ENCODE data around the gene MYH6.

Gene MYH6

DNA sequence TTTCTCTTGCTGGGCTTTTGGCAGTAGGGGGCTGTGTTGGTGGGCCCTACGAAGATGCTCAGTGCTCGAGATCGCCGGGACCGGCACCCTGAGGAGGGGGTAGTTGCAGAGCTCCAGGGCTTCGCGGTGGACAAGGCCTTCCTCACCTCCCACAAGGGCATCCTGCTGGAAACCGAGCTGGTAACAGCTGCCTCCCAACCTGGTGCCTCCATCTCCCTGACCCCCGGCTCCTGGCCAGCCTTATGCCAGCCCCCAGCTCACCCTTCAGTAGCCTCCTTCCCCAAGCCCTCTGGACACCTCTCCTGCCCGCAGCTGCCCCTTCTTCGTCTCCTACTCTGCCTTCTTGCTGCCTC, 30.9 kb downstream of the MYH6 start:
- Histone ChIP-seq H3K27ac (ENCODE audit: low read depth, low read length, poor library complexity, severe bottlenecking) (no peak overlapping the region), H3K9me3 (ENCODE audit: low read length) (no peaks in the 10 kb centered on the region), H2AFZ (ENCODE audit: low read length) (no peak overlapping the region), H3K9me2 (ENCODE audit: low read depth, low read length) (no peaks in the 10 kb centered on the region), H3K27me3 (ENCODE audit: insufficient read depth, low read length) (peaks cover 3% of the 10 kb centered on the region; the same call in 1 of the 2 replicates), H3K36me3 (ENCODE audit: insufficient read depth, low read length) (no peaks in the 10 kb centered on the region), H3K4me2 (ENCODE audit: low read length) (no peak overlapping the region), H3K4me3 (ENCODE audit: low read depth, low read length, poor library complexity, severe bottlenecking) (no peak overlapping the region), H3K9ac (ENCODE audit: low read length) (no peak overlapping the region), H3F3A (ENCODE audit: insufficient read depth, low read length) (no peaks in the 10 kb centered on the region), H3K79me2 (ENCODE audit: insufficient read depth, low read length) (no peaks in the 10 kb centered on the region), H3K4me1 (ENCODE audit: insufficient read depth, low read length, severe bottlenecking) (no peaks in the 10 kb centered on the region), H4K20me1 (ENCODE audit: insufficient read depth, low read length) (no peaks in the 10 kb centered on the region)
- TF ChIP-seq EZH2 (IDR thresholded peaks at IDR 0.05; ENCODE audit: borderline replicate concordance, low read length): no peak

DNA sequence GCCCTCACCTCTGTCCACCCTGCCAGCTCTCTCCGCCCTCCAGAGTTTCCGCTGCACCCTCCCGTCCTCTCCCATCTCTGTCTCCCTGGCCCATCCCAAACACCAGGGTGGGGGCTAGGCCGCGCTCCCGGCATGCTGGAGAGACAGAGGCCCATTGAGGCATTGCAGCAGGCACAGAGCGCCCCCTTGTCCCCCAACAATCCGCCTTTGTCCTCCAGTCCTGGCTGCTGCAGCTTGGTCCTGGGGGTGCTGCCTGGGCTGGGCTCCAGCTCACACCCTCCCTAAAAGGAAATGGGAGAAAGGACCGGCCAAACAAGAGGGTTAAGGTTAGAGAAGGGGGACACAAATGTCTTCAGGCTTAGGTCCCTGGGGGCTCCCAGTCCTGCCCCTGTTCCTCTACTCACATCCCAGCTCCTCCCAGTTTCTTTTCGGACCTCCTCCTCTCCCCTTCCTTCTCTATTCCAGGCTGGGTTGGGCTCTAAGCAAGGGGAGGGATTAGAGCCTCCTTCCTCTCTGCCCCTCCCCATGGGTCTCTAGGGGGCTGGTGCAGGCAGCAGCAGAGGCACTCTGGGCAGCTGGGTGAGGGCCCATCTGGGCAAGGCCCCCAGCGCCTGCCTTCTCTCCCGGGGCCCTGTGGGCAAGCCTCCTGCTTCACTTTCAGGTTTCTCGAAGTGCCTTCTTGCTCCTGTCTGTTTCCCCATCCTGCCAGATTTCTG, 31.4 kb downstream of the MYH6 start, which contains the start of gene CMTM5:
TSS of gene CMTM5 (plus strand) at position 565 of the 716 bp plus-strand sequence. CDS start 206 bp downstream, outside the sequence.
- H3K9ac ChIP-seq (ENCODE audit: low read length): no peak within 1 kb of the TSS
- no peaks in the 10 kb centered on the region for H3K9me3 ChIP-seq (ENCODE audit: low read length)
- H3F3A ChIP-seq (ENCODE audit: insufficient read depth, low read length): no peaks in the 10 kb centered on the region
- H3K36me3 ChIP-seq (ENCODE audit: insufficient read depth, low read length): no peaks in the 10 kb centered on the region
- H3K27me3 ChIP-seq (ENCODE audit: insufficient read depth, low read length): peaks cover 3% of the 10 kb centered on the region; the same call in 1 of the 2 replicates
- H3K79me2 ChIP-seq (ENCODE audit: insufficient read depth, low read length): no peaks in the 10 kb centered on the region
- H3K4me1 ChIP-seq (ENCODE audit: insufficient read depth, low read length, severe bottlenecking): no peaks in the 10 kb centered on the region
- no peak within 1 kb of the TSS for H3K27ac ChIP-seq (ENCODE audit: low read depth, low read length, poor library complexity, severe bottlenecking)
- no peaks in the 10 kb centered on the region for H4K20me1 ChIP-seq (ENCODE audit: insufficient read depth, low read length)
- H3K9me2 ChIP-seq (ENCODE audit: low read depth, low read length): no peaks in the 10 kb centered on the region
- no peak for TF ChIP-seq EZH2 (IDR thresholded peaks at IDR 0.05; ENCODE audit: borderline replicate concordance, low read length)
- TF ChIP-seq, protein P1, sequence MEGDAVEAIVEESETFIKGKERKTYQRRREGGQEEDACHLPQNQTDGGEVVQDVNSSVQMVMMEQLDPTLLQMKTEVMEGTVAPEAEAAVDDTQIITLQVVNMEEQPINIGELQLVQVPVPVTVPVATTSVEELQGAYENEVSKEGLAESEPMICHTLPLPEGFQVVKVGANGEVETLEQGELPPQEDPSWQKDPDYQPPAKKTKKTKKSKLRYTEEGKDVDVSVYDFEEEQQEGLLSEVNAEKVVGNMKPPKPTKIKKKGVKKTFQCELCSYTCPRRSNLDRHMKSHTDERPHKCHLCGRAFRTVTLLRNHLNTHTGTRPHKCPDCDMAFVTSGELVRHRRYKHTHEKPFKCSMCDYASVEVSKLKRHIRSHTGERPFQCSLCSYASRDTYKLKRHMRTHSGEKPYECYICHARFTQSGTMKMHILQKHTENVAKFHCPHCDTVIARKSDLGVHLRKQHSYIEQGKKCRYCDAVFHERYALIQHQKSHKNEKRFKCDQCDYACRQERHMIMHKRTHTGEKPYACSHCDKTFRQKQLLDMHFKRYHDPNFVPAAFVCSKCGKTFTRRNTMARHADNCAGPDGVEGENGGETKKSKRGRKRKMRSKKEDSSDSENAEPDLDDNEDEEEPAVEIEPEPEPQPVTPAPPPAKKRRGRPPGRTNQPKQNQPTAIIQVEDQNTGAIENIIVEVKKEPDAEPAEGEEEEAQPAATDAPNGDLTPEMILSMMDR (IDR thresholded peaks at IDR 0.05; ENCODE audit: low read length): no peak
- H3K4me3 ChIP-seq (ENCODE audit: low read depth, low read length, poor library complexity, severe bottlenecking): no peak within 1 kb of the TSS
- H3K4me2 ChIP-seq (ENCODE audit: low read length): no peak within 1 kb of the TSS
- H2AFZ ChIP-seq (ENCODE audit: low read length): no peak within 1 kb of the TSS

DNA sequence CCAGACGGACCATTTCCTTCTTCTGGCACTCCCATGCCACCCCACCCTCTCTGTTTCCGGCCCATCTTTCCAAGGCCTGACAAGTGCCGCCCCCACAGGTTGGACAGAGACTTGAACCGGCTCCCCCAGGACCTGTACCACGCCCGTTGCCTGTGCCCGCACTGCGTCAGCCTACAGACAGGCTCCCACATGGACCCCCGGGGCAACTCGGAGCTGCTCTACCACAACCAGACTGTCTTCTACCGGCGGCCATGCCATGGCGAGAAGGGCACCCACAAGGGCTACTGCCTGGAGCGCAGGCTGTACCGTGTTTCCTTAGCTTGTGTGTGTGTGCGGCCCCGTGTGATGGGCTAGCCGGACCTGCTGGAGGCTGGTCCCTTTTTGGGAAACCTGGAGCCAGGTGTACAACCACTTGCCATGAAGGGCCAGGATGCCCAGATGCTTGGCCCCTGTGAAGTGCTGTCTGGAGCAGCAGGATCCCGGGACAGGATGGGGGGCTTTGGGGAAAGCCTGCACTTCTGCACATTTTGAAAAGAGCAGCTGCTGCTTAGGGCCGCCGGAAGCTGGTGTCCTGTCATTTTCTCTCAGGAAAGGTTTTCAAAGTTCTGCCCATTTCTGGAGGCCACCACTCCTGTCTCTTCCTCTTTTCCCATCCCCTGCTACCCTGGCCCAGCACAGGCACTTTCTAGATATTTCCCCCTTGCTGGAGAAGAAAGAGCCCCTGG, 32.4 kb downstream of the MYH6 start:
- H2AFZ ChIP-seq (ENCODE audit: low read length): no peak overlapping the region

More for the DNA sequence above, 32.4 kb downstream of the MYH6 start:
- Histone ChIP-seq H3K27ac (ENCODE audit: low read depth, low read length, poor library complexity, severe bottlenecking) (no peak overlapping the region), H3K79me2 (ENCODE audit: insufficient read depth, low read length) (no peaks in the 10 kb centered on the region), H3K4me1 (ENCODE audit: insufficient read depth, low read length, severe bottlenecking) (no peaks in the 10 kb centered on the region), H3K36me3 (ENCODE audit: insufficient read depth, low read length) (no peaks in the 10 kb centered on the region), H3K9me2 (ENCODE audit: low read depth, low read length) (no peaks in the 10 kb centered on the region), H3F3A (ENCODE audit: insufficient read depth, low read length) (no peaks in the 10 kb centered on the region), H3K9me3 (ENCODE audit: low read length) (no peaks in the 10 kb centered on the region), H4K20me1 (ENCODE audit: insufficient read depth, low read length) (no peaks in the 10 kb centered on the region), H3K4me2 (ENCODE audit: low read length) (no peak overlapping the region), H3K4me3 (ENCODE audit: low read depth, low read length, poor library complexity, severe bottlenecking) (no peak overlapping the region), H3K27me3 (ENCODE audit: insufficient read depth, low read length) (no peaks in the 10 kb centered on the region; the same call in 1 of the 2 replicates), H3K9ac (ENCODE audit: low read length) (no peak overlapping the region)
- TF ChIP-seq, protein P1 (IDR thresholded peaks at IDR 0.05; ENCODE audit: low read length): no peak
- TF ChIP-seq EZH2 (IDR thresholded peaks at IDR 0.05; ENCODE audit: borderline replicate concordance, low read length): no peak
